GM21526 (cell line): ENCODE measurements around the gene GCNT4.

Experiments
- ATAC-seq: cut with Tn5 transposase; IDR thresholded peaks from one replicate; pipeline ENCODE4 v1.9.1; 2021; ENCODE audit warnings: moderate library complexity; ENCODE audit not compliant: unreplicated experiment, low FRiP score

The GCNT4 gene

GRCh38 chr5:75051217-75051751, 1.1 kb downstream of the GCNT4 start:
- no peak for ATAC-seq

GRCh38 chr5:75050415-75050814, 1.9 kb downstream of the GCNT4 start:
- no peak for ATAC-seq

GRCh38 chr5:75049456-75050351, 2.7 kb downstream of the GCNT4 start:
- no peak for ATAC-seq

GRCh38 chr5:75048457-75048953, 3.9 kb downstream of the GCNT4 start:
- no peak for ATAC-seq

GRCh38 chr5:75047356-75047755, 5.0 kb downstream of the GCNT4 start:
- ATAC-seq: no peak

- no peak for ATAC-seq
Measured at GRCh38 chr5:75046366-75047142, 5.8 kb downstream of the GCNT4 start.

GRCh38 chr5:75045071-75045470, 7.3 kb downstream of the GCNT4 start:
- ATAC-seq: no peak

- ATAC-seq: no peak
Measured at GRCh38 chr5:75044406-75044805, 8.0 kb downstream of the GCNT4 start.

GRCh38 chr5:75043633-75044264, 8.6 kb downstream of the GCNT4 start:
- no peak for ATAC-seq

GRCh38 chr5:75042522-75042921, 9.8 kb downstream of the GCNT4 start:
- no peak for ATAC-seq

GRCh38 chr5:75040973-75041372, 11.4 kb downstream of the GCNT4 start:
- ATAC-seq: no peak

GRCh38 chr5:75037106-75037505, 15.3 kb downstream of the GCNT4 start:
- no peak for ATAC-seq

- ATAC-seq: no peak
Measured at GRCh38 chr5:75034137-75034739, 18.1 kb downstream of the GCNT4 start.

GRCh38 chr5:75031366-75031765, 21.0 kb downstream of the GCNT4 start:
- ATAC-seq: no peak

- ATAC-seq: no peak
Measured at GRCh38 chr5:75028090-75028489, 24.3 kb downstream of the GCNT4 start.

GRCh38 chr5:75023368-75024159, 28.8 kb downstream of the GCNT4 start:
- ATAC-seq: no peak

- no peak for ATAC-seq
Measured at GRCh38 chr5:75021800-75022199, 30.6 kb downstream of the GCNT4 start.

GRCh38 chr5:75021219-75021618, 31.1 kb downstream of the GCNT4 start:
- ATAC-seq: no peak

- ATAC-seq: no peak
Measured at GRCh38 chr5:75020016-75020656, 32.2 kb downstream of the GCNT4 start.
